BE2C (cell line): Measurements from ENCODE around the gene PLEKHA6.

Experiments used
- DNase-seq: peaks from one replicate; pipeline ENCODE4 v3.0.0-alpha.2; 2020
- H3K27me3 ChIP-seq: fragments of 250-450 bp; sonication (Bioruptor Pico); 2 replicates; pipeline ENCODE4 v1.5.1; 2020; ENCODE audit warnings: mild to moderate bottlenecking
- H3K36me3 ChIP-seq: fragments of 250-450 bp; sonication (Bioruptor Pico); 2 replicates; pipeline ENCODE4 v1.5.1; 2020; ENCODE audit warnings: mild to moderate bottlenecking
- H3K4me1 ChIP-seq: fragments of 250-450 bp; sonication (Bioruptor Pico); 2 replicates; pipeline ENCODE4 v1.5.1; 2020
- H3K4me3 ChIP-seq: 2 replicates; pipeline ENCODE4 v1.5.1; 2011; ENCODE audit warnings: low read depth, low read length
- H3K9me3 ChIP-seq: fragments of 250-450 bp; sonication (Bioruptor Pico); 2 replicates; pipeline ENCODE4 v1.5.1; 2020
- TF ChIP-seq, protein P1 (sequence below): IDR thresholded peaks from 2 replicates; pipeline ENCODE4 v1.5.1; 2012; ENCODE audit warnings: mild to moderate bottlenecking, low read depth, low read length

The PLEKHA6 gene

DNA sequence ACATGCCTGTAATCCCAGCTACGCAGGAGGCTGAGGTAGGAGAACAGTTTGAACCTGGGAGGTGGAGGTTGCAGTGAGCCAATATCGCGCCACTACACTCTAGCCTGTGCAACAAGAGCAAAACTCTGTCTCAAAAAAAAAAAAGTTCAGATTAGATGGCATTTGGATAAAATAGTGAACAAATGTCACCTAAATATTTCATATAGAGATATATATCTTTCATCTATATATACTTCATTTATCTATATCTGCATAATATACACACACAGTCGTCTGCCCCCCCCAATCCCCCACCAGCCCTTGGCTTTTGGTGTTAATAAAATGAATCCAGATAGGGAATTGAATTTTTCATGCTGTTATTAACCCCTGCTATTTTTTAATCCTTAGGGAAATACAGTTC, 46.9 kb upstream of the PLEKHA6 start:
- Histone ChIP-seq H3K27me3 (no peaks in the 10 kb centered on the region), H3K36me3 (peaks cover 45% of the 10 kb centered on the region), H3K4me3 (peak overlapping the region; percentile 97), H3K4me1 (no peaks in the 10 kb centered on the region), H3K9me3 (no peaks in the 10 kb centered on the region)
- DNase-seq, result no peak
- TF ChIP-seq, protein P1, sequence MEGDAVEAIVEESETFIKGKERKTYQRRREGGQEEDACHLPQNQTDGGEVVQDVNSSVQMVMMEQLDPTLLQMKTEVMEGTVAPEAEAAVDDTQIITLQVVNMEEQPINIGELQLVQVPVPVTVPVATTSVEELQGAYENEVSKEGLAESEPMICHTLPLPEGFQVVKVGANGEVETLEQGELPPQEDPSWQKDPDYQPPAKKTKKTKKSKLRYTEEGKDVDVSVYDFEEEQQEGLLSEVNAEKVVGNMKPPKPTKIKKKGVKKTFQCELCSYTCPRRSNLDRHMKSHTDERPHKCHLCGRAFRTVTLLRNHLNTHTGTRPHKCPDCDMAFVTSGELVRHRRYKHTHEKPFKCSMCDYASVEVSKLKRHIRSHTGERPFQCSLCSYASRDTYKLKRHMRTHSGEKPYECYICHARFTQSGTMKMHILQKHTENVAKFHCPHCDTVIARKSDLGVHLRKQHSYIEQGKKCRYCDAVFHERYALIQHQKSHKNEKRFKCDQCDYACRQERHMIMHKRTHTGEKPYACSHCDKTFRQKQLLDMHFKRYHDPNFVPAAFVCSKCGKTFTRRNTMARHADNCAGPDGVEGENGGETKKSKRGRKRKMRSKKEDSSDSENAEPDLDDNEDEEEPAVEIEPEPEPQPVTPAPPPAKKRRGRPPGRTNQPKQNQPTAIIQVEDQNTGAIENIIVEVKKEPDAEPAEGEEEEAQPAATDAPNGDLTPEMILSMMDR, result no peak

- H3K36me3 ChIP-seq, result peaks cover 46% of the 10 kb centered on the region
Measured at GRCh38 chr1:204405988-204406387, 46.3 kb upstream of the PLEKHA6 start.

GRCh38 chr1:204404629-204405028, 44.9 kb upstream of the PLEKHA6 start:
- Histone ChIP-seq H3K27me3 (no peaks in the 10 kb centered on the region), H3K9me3 (no peaks in the 10 kb centered on the region), H3K4me1 (no peaks in the 10 kb centered on the region), H3K36me3 (peaks cover 54% of the 10 kb centered on the region), H3K4me3 (no peak overlapping the region)
- DNase-seq, result no peak
- TF ChIP-seq, protein P1, result no peak

More at GRCh38 chr1:204405988-204406387, 46.3 kb upstream of the PLEKHA6 start:
- TF ChIP-seq, protein P1, result no peak
- DNase-seq, result no peak
- H3K4me1 ChIP-seq, result no peaks in the 10 kb centered on the region
- H3K9me3 ChIP-seq, result no peaks in the 10 kb centered on the region
- no peaks in the 10 kb centered on the region for H3K27me3 ChIP-seq
- peak overlapping the region; percentile 97 for H3K4me3 ChIP-seq

DNA sequence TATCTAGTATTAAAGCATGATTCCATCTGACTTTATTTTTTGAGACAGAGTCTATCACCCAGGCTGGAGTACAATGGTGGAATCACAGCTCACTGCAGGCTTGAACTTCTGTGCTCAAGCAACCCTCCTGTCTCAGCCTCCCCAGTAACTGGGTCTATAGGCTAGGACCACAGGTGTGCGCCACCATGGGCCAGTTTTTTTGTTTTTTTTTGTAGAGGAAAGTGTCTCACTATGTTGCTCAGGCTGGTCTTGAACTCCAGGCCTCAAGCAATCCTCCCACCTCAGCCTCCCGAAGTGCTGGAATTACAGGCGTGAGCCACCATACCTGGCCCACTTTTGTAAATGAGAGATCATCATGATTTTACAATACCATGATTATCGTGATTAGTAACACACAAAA, 42.7 kb upstream of the PLEKHA6 start:
- no peak overlapping the region for H3K4me3 ChIP-seq
- H3K36me3 ChIP-seq, result peaks cover 64% of the 10 kb centered on the region
- H3K27me3 ChIP-seq, result no peaks in the 10 kb centered on the region
- no peak for DNase-seq
- H3K9me3 ChIP-seq, result no peaks in the 10 kb centered on the region
- TF ChIP-seq, protein P1, result no peak
- H3K4me1 ChIP-seq, result no peaks in the 10 kb centered on the region

DNA sequence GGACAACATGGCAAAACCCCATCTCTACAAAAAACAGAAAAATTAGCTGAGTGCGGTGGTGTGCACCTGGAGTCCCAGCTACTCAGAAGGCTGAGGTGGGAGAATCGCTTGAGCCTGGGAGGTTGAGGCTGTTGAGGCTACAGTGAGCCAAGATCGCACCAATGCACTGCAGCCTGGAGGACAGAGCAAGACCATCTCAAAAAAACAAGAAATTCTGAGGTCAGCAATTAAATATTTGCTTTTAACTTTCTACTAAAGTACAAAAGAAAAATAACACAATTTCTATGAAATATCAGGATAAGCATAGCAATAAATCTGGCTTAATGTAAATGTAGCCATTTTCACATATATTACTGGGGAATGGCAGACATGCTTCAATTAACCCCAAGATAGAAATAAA, 42.0 kb upstream of the PLEKHA6 start:
- Histone ChIP-seq H3K27me3 (no peaks in the 10 kb centered on the region), H3K36me3 (peaks cover 63% of the 10 kb centered on the region), H3K4me1 (no peaks in the 10 kb centered on the region), H3K4me3 (no peak overlapping the region), H3K9me3 (no peaks in the 10 kb centered on the region)
- TF ChIP-seq, protein P1, result no peak
- DNase-seq, result no peak

- H3K36me3 ChIP-seq, result peaks cover 59% of the 10 kb centered on the region
- no peak overlapping the region for H3K4me3 ChIP-seq
- H3K9me3 ChIP-seq, result no peaks in the 10 kb centered on the region
- no peaks in the 10 kb centered on the region for H3K27me3 ChIP-seq
- DNase-seq, result no peak
- no peaks in the 10 kb centered on the region for H3K4me1 ChIP-seq
- TF ChIP-seq, protein P1, result no peak
Measured at GRCh38 chr1:204400882-204401510, 41.3 kb upstream of the PLEKHA6 start.
